Lung (tissue), 12 donors: ENCODE results near the gene ANKRD6. TPM values are rescaled to one million over a fixed set of nuclear protein-coding genes. Genes with fewer than 3 reads are reported as not detected.

Experiments
- ATAC-seq: fragments of 200-7000 bp; cut with Tn5 transposase; one replicate; pipeline ENCODE4 v1.9.1; 2020; ENCODE audit warnings: moderate number of reproducible peaks; ENCODE audit not compliant: insufficient read depth, low FRiP score
- DNase-seq, 3 donors: peaks; one replicate each; pipeline ENCODE4 v3.0.0-alpha.2; 2013 to 2017
- H3K27ac ChIP-seq, 2 donors: one replicate each; pipeline ENCODE4 v1.5.1; 2013; ENCODE audit warnings: mild to moderate bottlenecking in 2 of 2, moderate library complexity in 2 of 2, control low read depth in 1 of 2, inconsistent platforms in 1 of 2, low read depth in 1 of 2, low read length in 1 of 2
- H3K27me3 ChIP-seq, 3 donors: one replicate each; pipeline ENCODE4 v1.5.1; 2013; ENCODE audit warnings: low read length in 2 of 3; ENCODE audit not compliant: control insufficient read depth in 3 of 3, insufficient read depth in 3 of 3
- H3K36me3 ChIP-seq, 4 donors: one replicate each; pipeline ENCODE4 v1.5.1; 2013; ENCODE audit warnings: low read length in 4 of 4, mild to moderate bottlenecking in 1 of 4, moderate library complexity in 1 of 4; ENCODE audit not compliant: control insufficient read depth in 4 of 4, insufficient read depth in 4 of 4
- H3K4me1 ChIP-seq, 5 donors: one replicate each; pipeline ENCODE4 v1.5.1; 2013; ENCODE audit warnings: low read length in 5 of 5, mild to moderate bottlenecking in 2 of 5, moderate library complexity in 1 of 5; ENCODE audit not compliant: control insufficient read depth in 5 of 5, insufficient read depth in 5 of 5
- H3K4me3 ChIP-seq: one replicate; pipeline ENCODE4 v1.5.1; 2013; ENCODE audit warnings: mild to moderate bottlenecking, control low read depth, moderate library complexity
- H3K9ac ChIP-seq, 2 donors: one replicate each; pipeline ENCODE4 v1.5.1; 2013; ENCODE audit warnings: low read length in 2 of 2, control low read depth in 1 of 2; ENCODE audit not compliant: insufficient read depth in 1 of 2
- H3K9me3 ChIP-seq, 4 donors: one replicate each; pipeline ENCODE4 v1.5.1; 2013; ENCODE audit warnings: low read length in 3 of 4, mild to moderate bottlenecking in 1 of 4, moderate library complexity in 1 of 4; ENCODE audit not compliant: control insufficient read depth in 4 of 4, insufficient read depth in 3 of 4
- CTCF ChIP-seq: IDR thresholded peaks from 2 replicates; pipeline ENCODE4 v1.5.1; 2012; ENCODE audit warnings: mild to moderate bottlenecking; ENCODE audit errors: control extremely low read depth, extremely low read depth
- WGBS, 2 donors: extraction: QIAGEN DNeasy Blood & Tissue Kit; methylation state at CpG; one replicate each; pipeline ENCODE4 v1.1.7; 2013; 5-methylcytosine and 5-hydroxymethylcytosine counted together
- polyA plus RNA-seq, 2 donors: library from polyadenylated mRNA; stranded (reverse); fragments of 200-250 nt; gene quantifications; one replicate each; pipeline ENCODE4 v1.2.1, GENCODE V29; 2013
- total RNA-seq, 2 donors: library from RNA; depleted of rRNA in 1 of 2; stranded (reverse); fragments of >200 nt in 1 of 2; gene quantifications; one replicate each; pipeline ENCODE4 v1.2.1, GENCODE V29; 2014 to 2021
- donor health status: control.
- donor health status: control.
- donor health status: Bipolar disorder and iron deficiency.
- donor health status: healthy.
- donor health status: DM: yes; HTN: yes; CAD: no.

Gene ANKRD6
- total and polyA plus RNA-seq, 4 donors: 4.4 to 29.4 (median 16.0) TPM

GRCh38 chr6:89596484-89596883 lies 163.5 kb downstream of the ANKRD6 start:
- DNase-seq (no peak), ATAC-seq (no peak)
- Histone ChIP-seq H3K9ac (no peak overlapping the region), H3K27me3 (no peaks in the 10 kb centered on the region), H3K36me3 (no peaks in the 10 kb centered on the region), H3K27ac (no peak overlapping the region), H3K4me3 (no peak overlapping the region), H3K9me3 (no peaks in the 10 kb centered on the region), H3K4me1 (peaks cover 0 to 4% (median 0%) of the 10 kb centered on the region in 5 donors)
- TF ChIP-seq CTCF: no peak
- 77 to 96% methylated on average over 1 of the region's 1 CpG for WGBS, 2 donors

GRCh38 chr6:89597372-89597771 lies 164.4 kb downstream of the ANKRD6 start:
- ATAC-seq: no peak
- 48 to 83% methylated on average over 2 of the region's 2 CpGs for WGBS, 2 donors

GRCh38 chr6:89597988-89598387 lies 165.0 kb downstream of the ANKRD6 start:
- ATAC-seq (peak; percentile 76), DNase-seq (peak; percentile 42 to 75 (median 54))
- Histone ChIP-seq H3K27me3 (no peaks in the 10 kb centered on the region), H3K9me3 (no peaks in the 10 kb centered on the region), H3K36me3 (no peaks in the 10 kb centered on the region), H3K27ac (no peak overlapping the region), H3K9ac (no peak overlapping the region), H3K4me3 (no peak overlapping the region), H3K4me1 (peaks cover 0 to 4% (median 0%) of the 10 kb centered on the region in 5 donors)
- TF ChIP-seq CTCF: no peak
- 17 to 25% methylated on average over 3 of the region's 3 CpGs for WGBS, 2 donors

More at GRCh38 chr6:89597372-89597771, 164.4 kb downstream of the ANKRD6 start:
- Histone ChIP-seq H3K9ac (no peak overlapping the region), H3K9me3 (no peaks in the 10 kb centered on the region), H3K4me1 (peaks cover 0 to 4% (median 0%) of the 10 kb centered on the region in 5 donors), H3K27ac (no peak overlapping the region), H3K36me3 (no peaks in the 10 kb centered on the region), H3K4me3 (no peak overlapping the region), H3K27me3 (no peaks in the 10 kb centered on the region)
- no peak for DNase-seq
- TF ChIP-seq CTCF: no peak

DNA sequence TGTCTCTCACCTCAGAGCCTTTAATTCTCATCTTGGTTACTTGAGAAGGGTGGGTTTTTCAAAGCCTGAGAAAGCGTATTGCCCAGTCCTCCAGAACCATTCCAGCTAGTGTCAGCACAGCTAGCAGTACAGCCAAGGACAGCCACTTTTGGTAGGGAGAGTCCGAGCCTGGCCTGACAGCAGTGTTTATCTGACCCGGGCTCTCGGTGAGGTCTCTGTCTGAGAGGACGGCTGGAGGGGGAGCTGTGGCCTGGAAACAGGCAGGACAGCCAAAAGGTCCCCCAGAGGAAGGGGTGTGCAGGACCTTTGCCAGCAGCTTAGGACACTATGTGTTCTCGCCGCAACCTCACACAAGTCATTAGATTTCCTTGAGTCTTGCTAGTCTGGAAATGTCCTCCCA lies 166.8 kb downstream of the ANKRD6 start:
- Histone ChIP-seq H3K4me1 (peaks cover 0 to 4% (median 0%) of the 10 kb centered on the region in 5 donors), H3K4me3 (no peak overlapping the region), H3K9me3 (no peaks in the 10 kb centered on the region), H3K36me3 (peaks cover 0 to 2% (median 0%) of the 10 kb centered on the region in 4 donors), H3K27ac (no peak overlapping the region), H3K27me3 (no peaks in the 10 kb centered on the region), H3K9ac (peak overlapping the region in 1 of 2 donors; percentile 34)
- ATAC-seq (no peak), DNase-seq (no peak)
- 82 to 87% methylated on average over 7 of the region's 7 CpGs for WGBS, 2 donors
- TF ChIP-seq CTCF: no peak
